ENCODE data around the gene NIPBL. TPM values are rescaled to one million over a fixed set of nuclear protein-coding genes. Genes with fewer than 3 reads are reported as not detected.
"Not testable (repeated sequence)": the region's sequence is repeated elsewhere in the genome, so short reads cannot be mapped to it uniquely, and the experiment has no call there.

Gene NIPBL
- total RNA-seq, 1 donor from 2014 or later = 92.7 TPM

DNA sequence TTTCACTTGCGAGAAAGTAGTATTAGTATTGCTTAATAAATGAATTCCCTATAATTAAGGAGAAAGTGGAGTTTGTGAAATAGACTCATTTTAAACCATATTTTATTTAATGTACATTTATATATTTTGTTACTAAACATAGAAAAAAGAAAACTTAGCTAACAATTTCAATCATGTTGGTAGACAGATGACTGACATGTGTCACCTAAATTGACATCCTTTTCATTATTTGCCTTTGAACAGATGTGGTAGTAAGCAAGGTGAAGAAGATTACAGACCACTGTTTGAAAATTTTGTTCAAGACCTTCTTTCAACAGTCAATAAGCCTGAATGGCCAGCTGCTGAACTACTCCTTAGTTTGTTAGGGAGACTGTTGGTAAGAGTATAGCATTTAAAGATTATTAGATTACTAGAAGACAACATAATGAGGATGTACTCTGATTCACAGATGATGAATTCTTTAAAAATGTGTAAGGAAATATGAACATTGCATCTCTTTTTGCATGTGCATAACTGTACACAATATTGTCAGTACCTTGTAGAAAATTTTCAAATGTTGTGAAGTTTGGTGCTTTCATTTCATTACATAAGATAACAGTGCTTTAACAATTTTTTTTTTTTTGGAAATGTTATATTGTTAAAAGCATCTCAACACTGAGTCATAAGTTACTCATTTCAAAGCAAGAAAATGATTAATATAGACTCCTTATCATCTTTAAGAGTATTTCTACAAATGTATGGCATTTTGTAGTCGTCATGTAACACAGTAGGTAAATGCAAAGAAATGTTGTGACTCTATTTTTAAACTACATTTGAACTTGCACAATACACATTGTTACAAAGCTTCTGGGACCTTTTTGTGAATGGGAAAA is 139.5 kb downstream of the NIPBL start:
- no peak for DNase-seq (ENCODE audit: low spot score)

GRCh38 chr5:37028910-37029309 is 152.3 kb downstream of the NIPBL start:
- no peak for DNase-seq (ENCODE audit: low spot score)

DNA sequence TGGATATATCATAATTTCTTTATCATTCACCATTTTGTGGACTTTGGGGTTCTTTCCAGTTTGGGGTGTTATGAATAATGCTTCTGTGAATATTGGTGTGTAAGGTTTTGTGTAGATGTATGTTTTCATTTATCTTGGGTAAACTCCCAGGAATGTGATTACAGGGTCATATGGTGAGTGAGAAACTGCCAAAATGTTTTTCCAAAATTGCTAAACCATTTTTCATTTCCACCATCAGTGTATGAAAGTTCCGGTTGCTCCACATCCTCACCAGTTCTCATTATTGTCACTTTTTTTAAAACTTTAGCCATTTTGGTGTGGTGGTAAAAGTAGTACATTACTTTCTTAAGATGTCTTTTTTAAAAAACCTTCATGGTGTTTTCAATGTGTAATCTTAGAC is 152.9 kb downstream of the NIPBL start:
- no peak for DNase-seq (ENCODE audit: low spot score)

DNA sequence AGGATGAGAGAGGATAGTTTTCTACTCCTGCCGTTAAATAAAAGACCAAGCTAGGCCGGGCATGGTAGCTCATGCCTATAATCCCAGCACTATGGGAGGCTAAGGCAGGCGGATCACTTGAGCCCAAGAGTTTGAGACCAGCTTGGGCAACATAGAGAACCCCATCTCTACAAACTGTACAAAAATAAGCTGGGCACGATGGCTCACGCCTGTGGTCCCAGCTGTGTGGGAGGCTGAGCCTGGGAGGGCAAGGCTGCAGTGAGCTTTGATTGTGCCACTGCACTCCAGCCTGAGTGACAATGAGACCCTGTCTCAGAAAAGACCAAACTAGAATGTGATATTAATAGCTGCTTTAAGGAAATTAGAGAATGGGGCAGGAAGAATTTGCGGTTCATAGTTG is 158.4 kb downstream of the NIPBL start:
- DNase-seq (ENCODE audit: low spot score) = no peak

GRCh38 chr5:37037840-37038239 is 161.3 kb downstream of the NIPBL start:
- DNase-seq (ENCODE audit: low spot score) = no peak

GRCh38 chr5:37039824-37040223 is 163.3 kb downstream of the NIPBL start:
- DNase-seq (ENCODE audit: low spot score) = no peak

GRCh38 chr5:37043693-37044092 is 167.1 kb downstream of the NIPBL start:
- no peak for DNase-seq (ENCODE audit: low spot score)

- DNase-seq (ENCODE audit: low spot score) = no peak
These were observed 167.6 kb downstream of the NIPBL start for GRCh38 chr5:37044120-37044519.

GRCh38 chr5:37045703-37046102 is 169.1 kb downstream of the NIPBL start:
- DNase-seq (ENCODE audit: low spot score) = no peak

DNA sequence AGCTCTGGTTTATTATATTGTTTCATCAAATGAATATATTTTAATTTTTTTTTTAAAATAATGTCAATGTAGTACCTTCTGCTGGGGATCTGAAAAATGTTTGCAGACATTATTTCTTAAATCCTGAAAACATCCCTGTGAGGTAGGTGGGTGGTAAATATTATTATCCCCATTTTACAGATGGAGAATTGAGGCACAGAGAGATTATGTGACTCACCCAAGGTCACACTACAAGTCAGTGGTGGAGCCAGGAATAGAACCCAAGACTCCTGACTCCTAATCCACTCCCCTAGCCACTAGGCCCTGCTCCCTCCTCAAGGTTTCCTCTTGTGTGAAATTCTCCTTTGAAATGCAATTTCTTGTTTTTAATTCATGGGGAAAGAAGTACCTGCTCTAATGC is 171.4 kb downstream of the NIPBL start:
- DNase-seq (ENCODE audit: low spot score) = no peak

GRCh38 chr5:37054391-37054790 is 177.8 kb downstream of the NIPBL start:
- no peak for DNase-seq (ENCODE audit: low spot score)

DNA sequence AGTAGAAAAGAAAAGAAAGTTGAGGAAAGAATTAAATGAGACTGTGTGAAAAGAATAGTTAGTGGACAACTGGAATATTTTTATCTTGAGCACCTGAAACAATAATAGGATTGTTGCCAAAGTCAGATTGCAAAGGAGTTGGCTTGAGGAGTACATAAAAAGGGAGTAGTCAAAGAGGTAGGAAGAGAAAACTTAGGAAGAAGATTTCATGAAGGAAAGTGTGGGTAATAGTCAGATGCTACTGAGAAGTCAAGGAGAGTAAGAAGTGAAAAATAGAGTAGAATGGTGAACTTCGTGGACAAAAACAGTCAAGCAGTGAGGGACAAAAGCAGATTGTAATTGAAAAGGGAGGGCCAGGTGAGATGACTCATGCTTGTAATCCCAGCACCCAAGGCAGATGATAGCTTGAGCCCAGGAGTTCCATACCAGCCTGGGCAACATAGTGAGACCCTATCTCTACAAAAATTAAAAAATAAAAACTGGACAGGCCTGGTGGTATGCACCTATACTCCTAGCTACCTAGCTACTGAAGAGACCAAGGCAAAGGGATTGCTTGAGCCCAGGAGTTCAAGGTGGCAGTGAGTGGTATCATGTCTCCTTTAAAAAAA is 178.9 kb downstream of the NIPBL start:
- DNase-seq (ENCODE audit: low spot score) = no peak

GRCh38 chr5:37056762-37057161 is 180.2 kb downstream of the NIPBL start:
- DNase-seq (ENCODE audit: low spot score) = no peak

- no peak for DNase-seq (ENCODE audit: low spot score)
These were observed 183.5 kb downstream of the NIPBL start for GRCh38 chr5:37060030-37060429.

- no peak for DNase-seq (ENCODE audit: low spot score)
These were observed 187.2 kb downstream of the NIPBL start for GRCh38 chr5:37063739-37064138.

DNA sequence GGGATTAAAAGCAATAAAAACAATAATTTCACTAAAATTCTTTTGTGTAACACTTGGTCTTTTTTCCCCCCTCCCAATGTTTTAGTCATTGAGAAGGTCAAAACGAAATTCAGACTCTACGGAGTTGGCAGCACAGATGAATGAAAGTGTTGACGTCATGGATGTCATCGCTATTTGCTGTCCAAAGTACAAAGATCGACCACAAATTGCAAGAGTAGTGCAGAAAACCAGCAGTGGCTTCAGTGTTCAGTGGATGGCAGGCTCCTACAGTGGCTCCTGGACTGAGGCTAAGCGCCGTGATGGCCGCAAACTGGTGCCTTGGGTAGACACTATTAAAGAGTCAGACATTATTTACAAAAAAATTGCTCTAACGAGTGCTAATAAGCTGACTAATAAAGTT is 187.9 kb downstream of the NIPBL start:
- DNase-seq (ENCODE audit: low spot score) = no peak

DNA sequence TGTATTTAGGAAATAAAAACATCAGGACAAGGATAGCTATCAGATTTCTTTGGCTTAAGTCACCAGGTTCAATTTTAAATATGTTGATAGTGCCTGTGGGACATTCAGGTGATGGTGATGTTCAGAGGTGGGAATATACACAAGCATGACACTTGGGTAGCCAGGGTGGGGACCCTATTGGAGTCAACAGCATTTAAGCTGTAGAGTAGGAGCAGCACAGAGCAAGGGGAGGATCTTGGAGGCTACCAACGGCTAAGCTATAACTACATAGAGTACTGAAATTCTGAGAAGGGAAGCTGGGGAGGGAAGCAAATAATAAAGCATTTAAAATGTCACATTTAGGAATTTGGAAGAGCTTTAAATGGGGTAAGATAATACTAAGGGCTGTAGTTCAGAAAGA is 194.9 kb downstream of the NIPBL start:
- DNase-seq (ENCODE audit: low spot score) = no peak

GRCh38 chr5:37071901-37072581 is 195.5 kb downstream of the NIPBL start:
- no peak for DNase-seq (ENCODE audit: low spot score)

GRCh38 chr5:37075399-37075950 is 198.9 kb downstream of the NIPBL start:
- no peak for DNase-seq (ENCODE audit: low spot score)

DNA sequence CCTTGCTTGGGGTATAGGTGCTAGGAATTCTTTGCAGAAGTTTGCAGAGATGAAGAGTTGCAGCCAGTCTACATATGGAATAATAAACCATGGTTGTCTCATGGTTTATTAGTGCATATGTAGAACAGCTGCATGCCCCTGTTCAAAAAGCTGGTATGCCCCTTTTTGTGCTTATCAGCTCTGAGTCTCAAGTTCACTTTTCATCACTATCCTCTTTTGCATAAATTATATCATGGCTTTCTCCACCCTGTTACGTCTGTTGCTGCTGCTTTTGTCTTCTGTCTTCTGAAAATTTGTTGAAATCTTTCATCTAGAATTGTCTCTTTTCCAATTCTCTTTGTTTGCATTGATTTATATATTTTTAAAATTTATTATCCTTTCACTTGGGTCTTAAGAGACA is 200.6 kb downstream of the NIPBL start:
- no peak for DNase-seq (ENCODE audit: low spot score)

DNA sequence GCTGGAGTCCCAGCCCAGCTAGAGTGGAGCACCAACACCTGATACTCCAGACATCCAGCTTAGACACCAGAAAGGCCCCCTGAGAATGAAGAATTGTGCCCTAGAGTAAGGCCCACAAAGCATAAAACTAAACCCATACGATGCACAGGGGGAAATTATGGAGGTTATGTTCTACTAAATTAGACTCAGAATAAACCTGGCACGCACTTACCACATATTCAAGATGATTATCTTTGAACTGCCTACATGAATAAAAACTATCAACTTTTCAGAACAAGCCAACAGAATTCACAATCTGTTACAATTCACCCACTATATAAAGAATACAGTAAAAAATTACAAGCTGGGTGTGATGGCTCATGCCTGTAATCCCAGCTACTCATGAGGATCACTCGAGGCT is 204.1 kb downstream of the NIPBL start:
- no peak for DNase-seq (ENCODE audit: low spot score)

- DNase-seq (ENCODE audit: low spot score) = not testable (repeated sequence)
These were observed 206.4 kb downstream of the NIPBL start for GRCh38 chr5:37082977-37083376.

- not testable (repeated sequence) for DNase-seq (ENCODE audit: low spot score)
These were observed 209.5 kb downstream of the NIPBL start for GRCh38 chr5:37086026-37086425.

All from ureter (tissue), 1 donor.